HFF-Myc (cell line): ENCODE data around the gene PTPRN2.

Experiments
- DNase-seq: peaks from one replicate; pipeline ENCODE4 v3.0.0-alpha.2; 2011; ENCODE audit warnings: low read depth; ENCODE audit errors: extremely low read depth
- H3K4me3 ChIP-seq: replicated peaks from 2 replicates; pipeline ENCODE4 v1.5.1; 2011; ENCODE audit warnings: low read depth, mild to moderate bottlenecking, control low read depth, low read length
- CTCF ChIP-seq: IDR thresholded peaks from 2 replicates; pipeline ENCODE4 v1.5.1; 2012; ENCODE audit warnings: mild to moderate bottlenecking, low read depth, low read length, control low read depth; ENCODE audit errors: missing control alignments

Gene PTPRN2

DNA sequence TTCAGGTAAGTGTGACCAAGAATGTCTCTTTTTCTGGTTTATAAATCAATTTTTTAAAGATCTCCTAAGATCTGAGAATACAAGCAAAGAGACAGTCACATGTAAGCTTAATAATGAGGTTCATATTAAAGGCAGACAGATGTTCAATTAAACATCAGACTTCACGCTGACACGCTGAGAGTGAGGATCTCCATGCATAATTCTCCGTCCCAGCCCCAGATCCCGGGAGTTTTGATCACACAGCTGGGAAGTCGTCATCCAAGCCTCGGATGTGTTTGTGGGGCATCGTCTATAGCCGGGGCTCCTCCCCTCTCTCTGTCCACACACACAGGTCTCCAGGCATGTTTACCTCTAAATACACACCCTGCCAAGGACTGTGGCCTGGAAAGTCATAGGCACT lies 223.2 kb downstream of the PTPRN2 start:
- no peak for DNase-seq
- no peak overlapping the region for H3K4me3 ChIP-seq
- TF ChIP-seq CTCF, result no peak

DNA sequence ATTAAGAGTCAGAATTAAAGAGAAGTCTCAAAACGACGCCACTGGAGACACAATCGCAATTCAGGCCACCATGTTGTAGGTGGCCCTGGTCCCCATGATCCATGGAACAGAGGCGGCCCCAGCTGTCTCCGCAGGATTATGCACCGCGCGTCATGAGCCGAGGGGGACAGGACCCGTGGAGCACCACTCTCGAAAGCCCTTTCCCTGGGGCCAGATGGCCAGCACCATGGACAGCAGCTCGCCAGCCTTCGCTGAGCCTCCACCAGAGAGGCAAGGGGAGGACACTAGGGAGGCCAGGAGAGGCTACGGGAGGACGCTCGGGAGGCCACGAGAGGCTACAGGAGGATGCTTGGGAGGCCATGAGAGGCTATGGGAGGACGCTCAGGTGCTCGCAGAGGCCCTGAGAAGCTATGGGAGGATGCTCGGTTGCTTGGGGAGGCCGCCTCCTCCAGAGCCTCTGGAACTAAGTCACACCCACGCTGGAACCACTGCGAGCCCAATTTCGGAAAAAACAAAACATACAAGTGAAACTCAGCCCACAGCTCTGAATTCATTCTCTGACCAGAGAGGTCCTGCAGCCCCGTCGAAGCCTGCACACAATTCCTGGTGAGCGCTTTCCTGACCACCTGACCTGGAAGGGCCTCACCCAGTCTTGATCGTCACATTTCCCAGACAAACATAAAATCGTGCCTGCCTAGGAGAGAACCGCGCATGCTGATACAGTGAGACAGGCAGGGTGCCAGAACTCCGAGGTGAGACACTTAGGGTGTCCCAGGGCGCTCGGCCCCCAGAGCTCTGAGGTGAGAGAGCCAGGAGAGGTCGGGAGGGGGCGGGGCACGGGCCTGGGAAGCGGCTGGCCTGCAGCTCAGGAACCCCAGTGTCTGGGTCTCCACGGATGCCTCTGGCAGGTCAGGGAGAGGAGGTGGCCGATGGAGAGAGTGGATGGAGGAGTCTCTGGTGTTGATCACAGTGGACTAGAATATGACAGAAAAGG lies 224.4 kb downstream of the PTPRN2 start:
- TF ChIP-seq CTCF, result no peak
- H3K4me3 ChIP-seq, result no peak overlapping the region
- DNase-seq, result no peak

GRCh38 chr7:158362001-158362400 lies 225.6 kb downstream of the PTPRN2 start:
- DNase-seq, result no peak
- no peak for TF ChIP-seq CTCF
- H3K4me3 ChIP-seq, result no peak overlapping the region

- DNase-seq, result no peak
- TF ChIP-seq CTCF, result no peak
- no peak overlapping the region for H3K4me3 ChIP-seq
Observed at GRCh38 chr7:158361326-158361946, 226.2 kb downstream of the PTPRN2 start.

DNA sequence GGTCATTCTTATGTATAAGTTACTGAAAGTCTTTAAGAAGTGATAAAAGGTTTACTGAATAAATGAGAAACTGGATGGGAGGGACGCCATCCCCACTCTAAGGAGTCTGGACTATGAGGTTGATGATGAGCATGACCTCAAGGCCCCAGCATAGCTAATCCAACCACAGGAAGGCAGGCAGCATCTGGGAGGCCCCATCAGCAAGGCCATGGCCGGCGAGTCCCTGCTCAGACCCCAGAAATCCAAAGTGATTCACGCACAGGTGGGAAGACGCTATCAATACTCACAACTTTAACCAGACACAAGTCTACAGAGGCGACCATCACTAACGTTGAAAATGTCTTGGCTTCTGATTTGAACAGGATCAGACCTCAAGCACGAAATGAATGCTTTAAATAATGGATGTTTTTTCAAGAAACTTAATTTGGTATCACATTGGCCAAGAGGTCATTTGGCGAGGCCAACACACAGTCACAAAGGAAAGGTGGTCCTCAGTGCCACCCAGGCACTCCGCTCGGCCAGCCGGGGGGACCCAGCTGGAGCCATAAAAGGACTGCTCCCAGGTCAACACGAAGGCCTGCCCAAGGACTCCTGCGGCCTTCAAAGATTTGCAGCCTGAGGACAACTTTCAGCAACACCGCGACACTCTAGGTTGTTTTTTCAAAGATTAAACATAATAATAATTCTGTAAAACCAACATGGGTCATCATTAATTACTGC lies 228.5 kb downstream of the PTPRN2 start:
- no peak for TF ChIP-seq CTCF
- DNase-seq, result no peak

DNA sequence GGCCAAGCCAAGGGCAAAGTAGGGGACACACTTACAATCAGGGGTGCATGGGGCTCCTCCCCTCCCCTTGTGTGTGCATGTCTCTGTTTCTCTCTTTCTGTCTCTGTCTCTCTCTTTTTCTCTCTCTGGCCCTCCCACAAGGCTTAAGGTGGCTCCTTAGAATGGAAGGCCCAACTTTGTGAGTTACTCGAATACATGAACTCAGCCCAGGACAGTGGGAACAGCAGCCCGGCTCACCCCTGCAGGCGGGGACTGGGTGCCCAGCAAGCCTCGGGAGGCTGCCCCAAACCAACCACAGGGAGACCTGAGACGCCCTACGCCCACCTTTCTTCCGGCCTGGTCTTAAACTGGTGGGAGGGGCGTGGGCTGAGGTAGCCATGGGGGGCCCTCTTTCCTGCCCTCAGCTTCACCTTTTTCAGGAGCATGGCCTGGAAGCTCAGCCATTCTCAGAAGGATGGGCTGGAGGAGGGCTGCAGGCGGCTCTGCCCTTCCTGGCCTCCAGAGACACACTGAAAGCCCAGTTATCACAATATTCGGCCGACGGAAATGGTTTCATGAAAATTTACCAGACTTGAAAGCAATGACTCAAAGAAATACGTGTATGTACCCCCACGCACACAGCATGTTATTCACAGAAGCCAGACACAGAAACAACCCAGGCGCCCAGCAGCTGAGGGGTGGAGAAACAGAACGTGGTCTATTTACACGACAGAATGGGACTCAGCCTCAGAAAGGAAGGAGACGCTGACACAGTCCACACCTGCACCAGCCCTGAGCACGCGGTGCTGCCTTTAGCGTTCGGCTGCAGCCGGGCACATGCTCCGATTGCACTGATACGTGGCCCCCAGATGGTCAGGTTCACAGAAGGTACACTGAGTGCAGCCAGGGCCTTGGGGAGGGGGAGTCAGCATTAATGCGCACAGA lies 229.5 kb downstream of the PTPRN2 start:
- no peak overlapping the region for H3K4me3 ChIP-seq
- TF ChIP-seq CTCF, result no peak
- DNase-seq, result no peak

More for the DNA sequence above, 228.5 kb downstream of the PTPRN2 start:
- H3K4me3 ChIP-seq, result no peak overlapping the region
